ENCODE measurements around the gene PCMTD2. TPM values are rescaled to one million over a fixed set of nuclear protein-coding genes. Genes with fewer than 3 reads are reported as not detected.

PCMTD2 gene
- total RNA-seq, 1 donor from 2014 or later = 45.2 TPM

DNA sequence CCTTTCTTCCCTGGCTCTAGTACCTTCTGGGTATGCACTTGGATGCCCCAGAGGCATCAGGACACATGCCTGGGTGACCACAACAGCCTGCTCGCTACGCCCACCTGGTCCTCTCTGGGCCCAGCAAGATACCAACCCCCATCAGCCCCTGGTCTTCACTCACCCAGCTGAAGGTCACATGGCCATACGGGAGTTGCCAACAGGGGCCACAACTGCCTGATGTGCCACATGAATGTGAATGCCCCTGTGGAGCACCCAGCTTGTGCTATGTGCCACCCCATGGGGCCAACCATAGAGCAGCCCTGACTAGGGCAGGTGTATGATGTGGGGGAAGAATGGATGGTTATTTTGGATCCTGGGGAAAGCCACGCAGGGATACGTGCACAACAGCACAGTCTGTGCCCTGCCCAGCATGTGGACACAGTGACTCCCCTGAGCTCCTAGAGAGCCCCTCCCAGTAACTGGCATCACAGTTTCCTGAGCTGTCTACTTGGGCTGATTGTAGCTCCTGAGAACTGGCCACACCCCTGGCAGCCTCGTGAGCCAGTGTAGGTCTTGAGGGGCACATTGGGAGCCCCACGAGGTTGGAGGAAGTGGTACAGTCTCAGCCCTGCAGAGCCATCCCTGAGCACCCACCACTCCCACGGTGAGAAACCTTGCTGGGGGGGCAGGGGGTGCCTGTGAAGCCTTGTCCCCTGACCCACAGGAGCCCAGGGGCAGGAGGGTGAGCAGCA lies 10.5 kb upstream of the PCMTD2 start:
- no peak overlapping the region for H3K27ac ChIP-seq
- no peaks in the 10 kb centered on the region for H3K9me3 ChIP-seq
- TF ChIP-seq POLR2AphosphoS5 (IDR thresholded peaks at IDR 0.05; ENCODE audit: insufficient read depth in 1 of 2, low read depth in 1 of 2) = no peak
- DNase-seq (ENCODE audit: extremely low spot score in 2 of 2) = no peak
- H3K4me3 ChIP-seq = no peak overlapping the region
- intact Hi-C loops (cut with DNase I) = no loop called here
- no peaks in the 10 kb centered on the region for H3K27me3 ChIP-seq
- H3K36me3 ChIP-seq = no peaks in the 10 kb centered on the region
- no peaks in the 10 kb centered on the region for H3K4me1 ChIP-seq

DNA sequence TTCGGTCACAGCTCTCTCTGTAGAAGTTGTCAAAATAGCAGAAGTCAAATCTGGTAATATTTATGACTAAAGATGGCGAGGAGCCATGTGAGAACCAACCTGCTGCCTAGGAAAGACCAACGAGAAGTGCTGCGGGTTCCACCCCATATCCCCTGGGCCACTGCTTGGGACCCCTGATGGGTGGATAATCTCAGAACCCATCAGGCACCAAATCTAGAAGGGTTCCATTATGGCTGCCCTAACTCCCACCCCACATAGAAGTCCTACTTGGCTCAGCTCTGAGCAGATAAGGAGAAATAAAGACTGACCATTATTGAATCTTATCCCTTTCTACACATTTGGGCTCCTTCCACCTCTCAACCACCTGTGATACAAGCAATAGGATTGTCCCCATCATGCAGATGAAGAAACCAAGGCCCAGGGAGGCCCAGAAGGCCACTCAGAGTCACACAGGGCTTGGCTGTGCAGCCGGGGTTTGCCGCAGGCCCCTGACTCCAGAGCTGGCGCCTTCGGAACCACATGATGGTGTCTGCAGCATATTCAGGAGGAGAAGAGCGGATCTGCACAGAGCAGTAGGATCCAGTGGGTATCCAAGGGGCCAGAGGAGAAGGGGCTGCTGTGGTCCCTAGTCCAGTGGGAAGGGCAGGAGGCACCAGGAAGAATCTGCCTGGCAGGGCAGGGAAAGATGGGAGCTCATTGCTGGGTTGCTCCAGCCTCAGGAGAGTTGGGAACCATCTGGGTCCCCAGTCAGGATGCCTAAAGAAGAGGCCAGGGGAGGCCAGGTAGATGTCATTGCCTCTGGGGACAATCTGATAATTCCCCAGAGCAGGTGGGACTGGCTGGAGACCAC lies 9.6 kb upstream of the PCMTD2 start:
- Histone ChIP-seq H3K27me3 (no peaks in the 10 kb centered on the region), H3K9me3 (no peaks in the 10 kb centered on the region), H3K27ac (no peak overlapping the region), H3K36me3 (no peaks in the 10 kb centered on the region), H3K4me3 (no peak overlapping the region), H3K4me1 (no peaks in the 10 kb centered on the region)
- TF ChIP-seq POLR2A (IDR thresholded peaks at IDR 0.05) (no peak), POLR2AphosphoS5 (IDR thresholded peaks at IDR 0.05; ENCODE audit: insufficient read depth in 1 of 2, low read depth in 1 of 2) (no peak)
- intact Hi-C loops (cut with DNase I) = no loop called here
- no peak for DNase-seq (ENCODE audit: extremely low spot score in 2 of 2)

DNA sequence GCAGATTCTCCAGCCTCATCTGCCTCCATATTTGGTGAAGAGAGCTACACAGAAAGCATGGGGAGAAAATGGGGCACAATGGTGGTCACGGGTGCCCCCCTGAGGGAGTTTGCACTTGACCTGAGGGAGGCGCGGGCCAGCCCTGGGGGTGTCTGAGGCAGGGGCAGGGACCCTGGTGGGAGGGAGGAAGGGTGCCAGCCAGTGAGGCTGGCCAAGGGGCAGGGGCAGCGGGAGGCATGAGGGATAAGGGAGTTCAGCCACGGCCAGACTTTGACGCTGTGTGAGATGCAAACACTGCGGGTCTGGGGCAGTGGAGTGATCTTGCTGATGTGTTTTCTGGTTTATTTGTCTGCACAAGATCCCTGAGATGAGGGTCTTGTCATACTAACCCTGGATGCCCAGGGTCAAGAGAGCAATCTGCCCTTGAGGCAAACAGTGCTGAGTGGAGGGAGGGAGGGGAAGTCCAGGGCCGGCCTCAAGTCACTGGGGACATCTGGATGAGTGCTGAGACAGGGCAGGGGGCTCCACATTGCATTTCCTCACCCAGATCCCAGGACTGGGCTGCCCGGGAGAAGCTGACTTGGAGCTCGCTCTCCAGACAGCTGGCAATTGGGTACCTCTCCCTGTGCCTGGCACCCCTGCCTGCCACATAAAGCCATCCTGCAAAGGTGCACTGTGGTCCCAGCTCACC lies 8.8 kb upstream of the PCMTD2 start:
- Histone ChIP-seq H3K27me3 (no peaks in the 10 kb centered on the region), H3K27ac (no peak overlapping the region), H3K4me3 (no peak overlapping the region), H3K9me3 (no peaks in the 10 kb centered on the region), H3K36me3 (no peaks in the 10 kb centered on the region), H3K4me1 (no peaks in the 10 kb centered on the region)
- intact Hi-C loops (cut with DNase I) = no loop called here
- no peak for TF ChIP-seq POLR2A (IDR thresholded peaks at IDR 0.05)
- TF ChIP-seq POLR2AphosphoS5 (IDR thresholded peaks at IDR 0.05; ENCODE audit: insufficient read depth in 1 of 2, low read depth in 1 of 2) = no peak
- TF ChIP-seq, protein P1, sequence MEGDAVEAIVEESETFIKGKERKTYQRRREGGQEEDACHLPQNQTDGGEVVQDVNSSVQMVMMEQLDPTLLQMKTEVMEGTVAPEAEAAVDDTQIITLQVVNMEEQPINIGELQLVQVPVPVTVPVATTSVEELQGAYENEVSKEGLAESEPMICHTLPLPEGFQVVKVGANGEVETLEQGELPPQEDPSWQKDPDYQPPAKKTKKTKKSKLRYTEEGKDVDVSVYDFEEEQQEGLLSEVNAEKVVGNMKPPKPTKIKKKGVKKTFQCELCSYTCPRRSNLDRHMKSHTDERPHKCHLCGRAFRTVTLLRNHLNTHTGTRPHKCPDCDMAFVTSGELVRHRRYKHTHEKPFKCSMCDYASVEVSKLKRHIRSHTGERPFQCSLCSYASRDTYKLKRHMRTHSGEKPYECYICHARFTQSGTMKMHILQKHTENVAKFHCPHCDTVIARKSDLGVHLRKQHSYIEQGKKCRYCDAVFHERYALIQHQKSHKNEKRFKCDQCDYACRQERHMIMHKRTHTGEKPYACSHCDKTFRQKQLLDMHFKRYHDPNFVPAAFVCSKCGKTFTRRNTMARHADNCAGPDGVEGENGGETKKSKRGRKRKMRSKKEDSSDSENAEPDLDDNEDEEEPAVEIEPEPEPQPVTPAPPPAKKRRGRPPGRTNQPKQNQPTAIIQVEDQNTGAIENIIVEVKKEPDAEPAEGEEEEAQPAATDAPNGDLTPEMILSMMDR (IDR thresholded peaks at IDR 0.05) = no peak
- DNase-seq (ENCODE audit: extremely low spot score in 2 of 2) = no peak

GRCh38 chr20:64247307-64247618 lies 8.3 kb upstream of the PCMTD2 start:
- no peaks in the 10 kb centered on the region for H3K4me1 ChIP-seq
- H3K27ac ChIP-seq = no peak overlapping the region
- no peak for DNase-seq (ENCODE audit: extremely low spot score in 2 of 2)
- no peak overlapping the region for H3K4me3 ChIP-seq
- H3K27me3 ChIP-seq = no peaks in the 10 kb centered on the region
- no peaks in the 10 kb centered on the region for H3K9me3 ChIP-seq
- no peak for TF ChIP-seq POLR2AphosphoS5 (IDR thresholded peaks at IDR 0.05; ENCODE audit: insufficient read depth in 1 of 2, low read depth in 1 of 2)
- TF ChIP-seq, protein P1 (IDR thresholded peaks at IDR 0.05) = no peak
- no peak for TF ChIP-seq POLR2A (IDR thresholded peaks at IDR 0.05)
- H3K36me3 ChIP-seq = no peaks in the 10 kb centered on the region
- intact Hi-C loops (cut with DNase I) = no loop called here

GRCh38 chr20:64247970-64248841 lies 7.3 kb upstream of the PCMTD2 start:
- Histone ChIP-seq H3K27ac (no peak overlapping the region), H3K4me3 (no peak overlapping the region), H3K27me3 (no peaks in the 10 kb centered on the region), H3K36me3 (no peaks in the 10 kb centered on the region), H3K4me1 (no peaks in the 10 kb centered on the region), H3K9me3 (no peaks in the 10 kb centered on the region)
- intact Hi-C loops (cut with DNase I) = no loop called here
- no peak for TF ChIP-seq POLR2AphosphoS5 (IDR thresholded peaks at IDR 0.05; ENCODE audit: insufficient read depth in 1 of 2, low read depth in 1 of 2)
- TF ChIP-seq POLR2A (IDR thresholded peaks at IDR 0.05) = no peak
- TF ChIP-seq, protein P1 (IDR thresholded peaks at IDR 0.05) = no peak
- no peak for DNase-seq (ENCODE audit: extremely low spot score in 2 of 2)
